Measurements from ENCODE around the gene ZNRF1.
"Not testable (repeated sequence)": the region's sequence is repeated elsewhere in the genome, so short reads cannot be mapped to it uniquely, and the experiment has no call there.

ZNRF1 gene

DNA sequence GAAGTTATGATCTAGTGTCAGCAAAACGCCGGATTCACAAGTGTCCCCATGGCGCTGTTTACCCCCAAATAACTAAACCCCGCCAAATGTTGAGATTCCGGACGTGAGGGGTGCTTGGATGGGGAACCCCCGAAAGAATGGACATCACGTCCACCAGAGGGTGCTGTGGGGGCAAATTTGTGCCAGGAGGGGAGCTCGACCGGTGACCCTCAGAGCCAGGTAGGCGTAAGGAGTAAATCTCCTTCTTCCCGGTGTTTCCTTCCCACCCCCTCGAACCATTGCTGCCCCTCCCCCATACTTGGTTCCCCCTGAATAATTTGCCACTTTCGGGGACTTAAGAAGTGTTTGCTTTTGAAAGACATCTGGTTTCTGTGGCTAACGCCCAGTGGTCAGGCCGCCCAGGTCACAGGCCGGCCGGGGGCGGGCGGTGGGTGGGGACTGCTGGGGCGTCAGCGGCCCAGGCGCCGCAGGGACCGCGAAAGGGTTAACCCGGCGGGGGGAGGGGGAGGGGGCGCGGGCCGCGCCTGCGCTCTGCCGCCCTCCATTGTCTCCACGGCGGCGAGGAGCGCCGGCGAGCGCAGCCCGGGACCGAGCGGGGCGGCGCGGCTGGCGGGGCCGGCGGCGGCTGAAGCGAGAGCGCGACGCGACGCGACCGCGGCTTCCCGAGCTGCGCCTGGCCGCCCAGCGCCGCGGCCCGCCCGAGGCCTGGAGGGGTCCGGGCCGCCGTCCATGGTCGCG is at the start of gene ZNRF1:
Gene ZNRF1 (plus strand): TSS at position 544 of the 738 bp plus-strand sequence. CDS start 648 bp downstream, outside the sequence.
- in situ Hi-C loops (cut with MboI; ENCODE audit: low sequenced_read_pairs) = no loop called here

DNA sequence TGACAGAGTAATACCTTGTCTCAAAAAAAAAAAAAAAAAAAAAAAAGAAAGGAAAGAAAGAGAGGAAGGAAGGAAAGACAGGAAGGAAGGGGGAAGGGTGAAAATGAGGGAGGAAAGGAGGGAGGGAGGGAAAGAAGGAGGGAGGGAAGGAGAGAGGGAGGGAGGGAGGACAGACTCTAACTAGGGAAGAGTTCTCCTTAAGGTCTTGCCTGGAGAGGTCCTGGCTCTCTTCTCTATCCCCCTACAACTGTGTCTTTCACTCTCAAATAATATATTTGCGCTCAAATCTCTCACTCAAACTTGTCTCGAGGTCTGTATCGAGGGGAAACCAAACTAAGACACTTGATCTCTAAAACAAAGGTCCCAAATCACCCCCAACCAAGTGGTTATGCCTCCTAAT is 49.5 kb upstream of the ZNRF1 start:
- in situ Hi-C loops (cut with MboI; ENCODE audit: low sequenced_read_pairs) = no loop called here

DNA sequence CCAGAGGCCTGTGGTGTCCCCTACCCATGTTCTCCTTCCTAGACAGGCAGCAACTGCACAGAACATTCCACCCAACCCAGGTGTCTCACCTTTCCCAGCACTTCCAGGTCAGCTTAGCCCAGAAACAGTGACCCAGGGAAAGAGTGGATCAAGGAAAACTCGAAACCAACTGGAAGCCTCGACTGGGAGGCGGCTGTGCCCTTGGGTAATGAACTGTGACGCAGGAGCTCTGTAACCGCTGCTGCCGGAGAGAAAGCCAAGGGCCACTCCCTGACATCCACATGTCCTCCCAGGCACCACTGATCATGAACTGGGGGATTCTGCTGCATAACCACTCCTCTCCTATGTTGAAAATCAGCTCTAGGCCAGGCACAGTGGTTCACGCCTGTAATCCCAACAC is 48.3 kb upstream of the ZNRF1 start:
- in situ Hi-C loops (cut with MboI; ENCODE audit: low sequenced_read_pairs) = no loop called here

DNA sequence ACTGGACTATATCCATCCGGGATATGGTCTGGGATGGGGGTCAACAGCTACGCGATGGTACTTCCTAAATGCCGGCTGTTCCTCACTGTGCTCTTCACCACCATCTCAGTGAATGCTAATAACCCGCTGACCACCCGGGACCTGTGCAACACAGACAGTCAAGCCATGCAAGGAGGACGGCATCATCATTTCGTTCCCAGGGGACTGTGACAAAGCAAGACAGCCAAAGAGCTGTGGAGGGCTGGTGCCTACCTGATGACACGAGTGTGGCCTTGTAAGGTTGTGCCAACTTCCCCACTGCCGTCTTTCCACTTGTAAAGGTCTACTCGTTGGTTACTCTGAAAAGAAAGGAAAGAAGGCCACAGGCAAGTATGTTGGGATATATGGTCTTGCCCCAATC is 47.6 kb upstream of the ZNRF1 start:
- in situ Hi-C loops (cut with MboI; ENCODE audit: low sequenced_read_pairs) = no loop called here

DNA sequence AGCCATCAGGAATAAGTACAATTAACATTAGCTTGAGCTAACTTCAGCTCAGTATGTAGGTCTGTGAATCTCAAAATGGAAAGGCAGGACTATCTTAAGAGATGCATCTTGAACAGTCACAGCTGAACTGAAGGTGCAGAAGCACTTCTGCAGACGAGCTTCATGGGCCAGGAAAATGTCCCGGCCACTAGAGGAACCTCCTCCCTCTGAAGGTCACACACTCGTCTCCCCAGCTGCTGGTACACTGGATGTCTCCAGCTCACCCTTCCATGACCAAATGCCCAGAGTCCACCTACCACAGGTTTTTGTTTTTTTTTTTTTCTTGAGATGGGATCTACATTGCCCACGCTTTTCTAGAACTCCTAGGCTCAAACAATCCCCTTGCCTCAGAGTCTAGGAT is 47.1 kb upstream of the ZNRF1 start:
- in situ Hi-C loops (cut with MboI; ENCODE audit: low sequenced_read_pairs) = no loop called here

DNA sequence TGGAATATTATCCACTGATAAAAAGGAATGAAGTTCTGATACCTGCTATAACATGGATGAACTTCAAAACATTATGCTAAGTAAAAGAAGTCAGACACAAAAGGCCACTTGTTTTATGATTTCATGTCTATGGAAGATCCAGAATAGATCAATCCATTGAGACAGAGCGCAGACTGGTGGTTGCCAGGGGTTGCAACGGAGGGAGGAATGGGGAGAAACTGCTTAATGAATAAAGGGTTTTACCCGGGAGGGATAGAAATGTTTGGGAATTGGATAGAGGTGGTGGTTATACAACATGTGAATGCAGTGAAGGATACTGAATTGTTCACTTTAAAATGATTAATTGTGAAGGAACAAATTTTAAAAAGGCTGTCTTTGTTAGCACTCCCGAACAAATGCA is 44.1 kb upstream of the ZNRF1 start:
- in situ Hi-C loops (cut with MboI; ENCODE audit: low sequenced_read_pairs) = no loop called here

DNA sequence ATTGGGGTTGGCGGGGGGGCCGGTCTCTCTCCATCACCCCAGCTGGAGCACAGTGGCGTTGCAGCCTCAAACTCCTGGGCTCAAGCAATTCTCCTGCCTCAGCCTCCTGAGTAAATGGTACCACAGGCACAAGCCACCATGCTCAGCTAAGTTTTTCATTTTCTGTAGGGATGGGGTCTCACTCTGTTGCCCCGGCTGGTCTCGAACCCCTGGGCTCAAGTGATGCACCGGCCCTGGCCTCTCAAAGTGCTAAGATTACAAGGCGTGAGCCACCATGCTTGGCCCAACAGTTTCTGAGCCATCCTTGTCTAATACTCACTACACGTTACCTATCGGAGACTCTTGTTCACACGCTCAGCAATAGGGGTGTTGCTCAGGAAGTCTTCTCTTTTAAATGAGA is 25.5 kb upstream of the ZNRF1 start:
- in situ Hi-C loops (cut with MboI; ENCODE audit: low sequenced_read_pairs) = no loop called here

DNA sequence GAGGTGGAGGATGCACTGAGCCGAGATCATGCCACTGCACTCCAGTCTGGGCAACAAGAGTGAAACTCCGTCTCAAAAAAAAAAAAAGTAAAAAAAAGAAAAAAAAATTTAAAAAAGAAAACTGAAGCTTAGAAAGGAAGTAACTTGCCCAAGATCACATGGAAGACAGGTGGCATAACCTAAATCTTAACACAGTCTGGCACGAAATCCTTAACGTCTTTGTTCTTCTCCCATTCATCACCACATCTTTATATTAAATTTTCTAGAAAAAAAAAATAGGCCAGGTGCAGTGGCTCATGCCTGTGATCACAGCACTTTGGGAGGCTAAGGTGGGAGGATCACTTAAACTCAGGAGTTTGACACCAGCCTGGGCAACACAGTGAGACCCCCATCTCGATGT is 23.2 kb upstream of the ZNRF1 start:
- in situ Hi-C loops (cut with MboI; ENCODE audit: low sequenced_read_pairs) = no loop called here

DNA sequence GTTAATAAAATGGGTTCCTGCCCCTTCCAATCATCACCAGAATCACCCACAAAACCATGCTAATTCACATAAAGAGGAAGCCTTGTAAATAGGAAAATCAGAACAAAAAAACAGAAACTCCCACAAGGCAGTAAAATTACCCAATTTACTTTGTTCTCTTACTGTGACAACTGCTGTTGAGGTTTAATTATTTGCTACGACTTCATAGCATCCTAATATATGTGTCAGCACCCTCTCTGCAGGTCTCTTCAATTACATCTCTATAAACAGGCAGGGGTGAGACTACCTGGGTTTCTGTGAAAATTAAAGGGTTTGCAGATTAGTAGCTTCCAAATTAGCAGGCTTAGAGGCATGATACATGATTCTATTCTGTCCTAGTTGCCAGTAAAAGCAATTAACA is 16.6 kb upstream of the ZNRF1 start:
- in situ Hi-C loops (cut with MboI; ENCODE audit: low sequenced_read_pairs) = no loop called here

DNA sequence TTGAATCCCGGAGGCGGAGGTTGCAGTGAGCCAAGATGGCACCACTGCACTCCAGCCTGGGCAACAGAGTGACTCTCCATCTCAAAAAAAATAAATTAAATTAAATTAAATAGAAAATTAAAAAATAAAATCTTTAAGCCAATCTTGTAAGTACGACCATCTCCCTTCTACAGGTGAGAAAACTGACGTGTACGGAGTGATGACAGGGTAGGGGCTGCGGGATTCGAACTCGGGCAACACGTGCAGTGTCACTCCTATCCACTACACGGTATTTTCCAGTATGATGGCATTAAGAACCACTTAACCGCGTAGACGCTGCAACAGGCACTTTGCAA is 14.7 kb upstream of the ZNRF1 start:
- in situ Hi-C loops (cut with MboI; ENCODE audit: low sequenced_read_pairs) = no loop called here

DNA sequence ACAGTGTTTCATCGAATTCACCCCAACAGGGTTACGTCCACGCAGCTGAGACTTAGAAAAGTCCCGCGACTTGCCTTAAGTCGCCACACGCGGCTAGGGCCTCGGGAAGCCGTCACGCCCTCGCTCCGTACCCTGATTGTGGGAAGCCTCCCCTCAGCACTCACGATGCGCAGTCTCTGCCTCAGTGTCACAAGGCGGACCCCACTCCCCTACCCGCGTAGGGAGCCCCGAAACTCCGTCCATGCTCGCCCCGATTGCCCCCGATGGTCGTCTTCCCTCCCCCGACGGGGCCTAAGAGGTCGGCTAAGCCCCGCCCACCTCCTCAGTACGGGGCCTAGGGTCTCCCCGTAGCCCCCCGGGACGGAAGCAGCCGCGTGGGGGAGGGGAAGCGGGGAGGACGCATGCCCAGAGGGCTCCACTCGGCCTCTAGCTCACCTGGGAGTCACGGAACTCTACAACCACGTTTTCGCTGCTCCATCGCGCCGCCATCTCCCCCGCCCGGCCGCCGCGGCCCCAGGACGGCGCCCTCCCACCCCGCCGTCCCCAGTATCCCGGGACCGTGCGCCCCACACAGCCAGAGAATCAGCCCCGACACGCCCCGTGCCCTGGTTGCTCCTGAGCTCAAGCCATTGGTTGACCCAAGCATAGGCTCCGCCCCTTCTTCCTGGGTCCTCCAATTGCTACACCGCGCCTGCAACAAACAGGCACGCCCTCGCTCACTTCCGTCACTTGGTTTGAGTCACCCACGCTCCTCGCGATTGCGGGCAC is 14.1 kb upstream of the ZNRF1 start, which contains the start of gene WDR59:
Gene WDR59 (minus strand): TSS at position 595 of the 768 bp plus-strand sequence. CDS start 106 bp downstream, at position 489.
- in situ Hi-C loops (cut with MboI; ENCODE audit: low sequenced_read_pairs) = no loop called here

DNA sequence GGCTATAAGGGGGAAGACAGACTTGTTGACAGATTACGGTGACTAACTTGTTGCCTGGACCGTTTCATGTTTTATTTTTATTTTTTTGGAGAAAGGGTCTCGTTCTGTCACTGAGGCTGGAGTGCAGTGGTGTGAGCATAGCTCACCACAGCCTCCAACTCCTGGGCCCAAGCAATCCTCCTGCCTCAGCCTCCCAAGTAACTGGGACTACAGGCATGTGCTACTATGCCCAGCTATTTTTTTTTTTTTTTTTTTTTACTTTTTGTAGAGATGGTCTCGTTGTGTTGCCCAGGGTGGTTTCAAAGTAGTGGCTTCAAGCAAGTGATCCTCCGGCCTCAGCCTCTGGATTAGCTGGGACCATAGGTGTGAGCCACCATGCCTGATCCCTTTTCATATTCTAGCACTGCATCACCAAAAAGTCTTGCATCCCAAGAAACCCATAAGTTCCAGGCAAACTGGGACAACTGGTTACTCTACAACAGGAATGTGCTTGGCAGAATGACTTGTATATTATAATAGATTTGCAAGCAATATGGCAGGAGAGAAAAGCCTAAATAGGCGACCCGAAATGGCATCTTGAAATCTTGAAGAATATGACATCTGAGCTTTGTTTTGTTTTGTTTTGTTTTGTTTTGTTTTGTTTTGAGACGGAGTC is 11.7 kb upstream of the ZNRF1 start:
- in situ Hi-C loops (cut with MboI; ENCODE audit: low sequenced_read_pairs) = no loop called here

DNA sequence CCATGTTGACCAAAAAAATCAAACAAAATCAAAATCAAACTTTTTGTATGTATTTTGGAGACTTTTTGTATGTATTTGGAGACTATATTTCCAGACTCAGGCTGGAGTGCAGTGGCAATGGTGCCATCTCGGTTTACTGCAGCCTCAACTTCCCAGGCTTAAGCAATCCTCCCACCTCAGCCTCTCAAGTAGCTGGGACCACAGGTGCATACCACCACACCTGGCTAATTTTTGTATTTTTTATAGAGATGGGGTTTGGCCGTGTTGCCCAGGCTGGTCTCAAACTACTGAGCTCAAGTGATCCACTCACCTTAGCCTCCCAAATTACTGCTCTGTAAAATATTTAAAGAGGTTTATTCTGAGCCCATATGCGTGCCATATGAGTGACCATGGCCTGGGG is 9.0 kb upstream of the ZNRF1 start:
- in situ Hi-C loops (cut with MboI; ENCODE audit: low sequenced_read_pairs) = not testable (repeated sequence)

DNA sequence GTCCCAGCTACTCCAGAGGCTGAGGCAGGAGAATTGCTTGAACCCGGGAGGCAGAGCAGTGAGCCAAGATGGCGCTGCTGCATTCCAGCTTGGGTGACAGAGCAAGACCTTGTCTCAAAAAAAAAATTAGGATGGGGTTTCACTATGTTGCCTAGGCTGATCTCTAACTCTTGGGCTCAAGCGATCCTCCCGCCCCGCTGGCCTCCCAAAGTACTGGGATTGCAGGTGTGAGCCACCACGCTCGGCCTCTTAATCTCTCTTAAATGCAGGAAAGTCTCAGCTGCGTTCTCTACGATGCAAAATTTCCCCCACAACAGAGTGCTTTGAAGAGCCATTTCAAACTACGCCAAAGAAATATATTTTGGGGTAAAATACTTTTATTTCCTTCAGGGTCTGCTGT is 8.0 kb upstream of the ZNRF1 start:
- in situ Hi-C loops (cut with MboI; ENCODE audit: low sequenced_read_pairs) = no loop called here

DNA sequence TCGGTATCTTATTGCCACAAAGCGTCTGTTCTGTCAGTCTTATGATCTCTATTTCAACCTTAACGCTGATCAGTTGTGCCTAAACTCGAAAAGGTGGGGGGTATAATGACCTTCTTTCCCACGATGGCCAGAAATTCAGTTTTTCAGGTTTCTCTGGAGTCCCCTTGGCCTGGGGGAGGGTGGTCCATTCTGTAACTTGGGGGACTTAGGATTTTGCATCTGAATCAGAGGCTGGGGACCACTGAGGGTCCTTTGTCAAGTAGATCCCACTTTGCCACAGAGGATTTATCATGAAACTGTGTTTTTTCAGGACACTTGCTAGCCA is 7.6 kb upstream of the ZNRF1 start:
- in situ Hi-C loops (cut with MboI; ENCODE audit: low sequenced_read_pairs) = no loop called here

DNA sequence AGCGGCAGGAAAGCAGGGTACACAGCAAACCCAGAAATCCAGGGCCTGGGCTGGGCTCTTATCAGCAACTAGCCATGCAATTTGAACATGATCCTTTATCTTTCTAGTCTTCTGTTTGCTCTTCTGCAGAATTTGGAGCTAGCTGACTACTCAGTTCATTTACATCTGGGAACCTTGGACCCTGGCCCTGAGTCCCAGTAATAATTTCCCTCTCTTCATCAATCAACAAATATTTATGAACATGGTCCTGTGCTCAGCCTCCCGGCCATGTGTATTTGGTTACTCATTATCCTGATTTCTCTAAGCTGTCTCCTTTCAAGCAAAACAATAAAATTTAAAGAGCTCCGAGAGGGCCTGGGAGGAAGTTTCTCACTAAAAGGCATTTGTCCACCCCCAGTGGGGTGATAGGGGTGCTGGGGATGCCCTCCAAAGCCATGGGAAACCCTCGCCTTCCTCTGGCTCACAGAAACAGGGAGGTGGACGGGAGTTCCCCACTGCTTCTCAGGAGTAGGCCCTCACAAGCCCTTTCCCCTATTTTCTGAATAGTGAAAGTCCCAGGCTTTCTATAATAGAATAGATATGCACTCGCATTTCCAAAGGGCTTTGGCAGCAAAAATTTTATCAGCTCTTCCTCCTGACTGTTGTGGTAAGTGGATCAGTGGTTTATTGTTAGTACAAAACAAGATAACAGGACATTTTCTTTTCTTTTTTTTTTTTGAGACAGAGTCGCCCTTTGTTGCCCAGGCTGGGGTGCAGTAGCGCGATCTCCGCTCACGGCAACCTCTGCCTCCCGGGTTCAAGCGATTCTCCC is 7.0 kb upstream of the ZNRF1 start:
- in situ Hi-C loops (cut with MboI; ENCODE audit: low sequenced_read_pairs) = no loop called here

DNA sequence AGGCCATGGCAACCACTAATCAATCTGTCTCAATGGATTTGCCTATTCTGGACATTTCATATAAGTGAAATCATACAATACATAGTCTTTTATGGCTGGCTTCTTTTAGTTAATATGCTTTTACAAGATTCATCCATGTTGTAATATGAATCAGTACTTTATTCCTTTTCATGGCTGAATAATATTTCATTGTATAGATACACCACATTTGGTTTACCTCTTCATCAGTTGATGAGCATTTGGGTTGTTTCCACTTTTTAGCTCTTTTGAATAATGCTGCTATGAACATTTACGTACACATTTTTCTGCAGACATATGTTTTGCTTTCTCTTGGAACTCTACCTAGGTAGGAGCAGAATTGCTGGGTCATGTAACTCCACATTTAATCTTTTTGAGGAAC is 2.8 kb upstream of the ZNRF1 start:
- in situ Hi-C loops (cut with MboI; ENCODE audit: low sequenced_read_pairs) = no loop called here

DNA sequence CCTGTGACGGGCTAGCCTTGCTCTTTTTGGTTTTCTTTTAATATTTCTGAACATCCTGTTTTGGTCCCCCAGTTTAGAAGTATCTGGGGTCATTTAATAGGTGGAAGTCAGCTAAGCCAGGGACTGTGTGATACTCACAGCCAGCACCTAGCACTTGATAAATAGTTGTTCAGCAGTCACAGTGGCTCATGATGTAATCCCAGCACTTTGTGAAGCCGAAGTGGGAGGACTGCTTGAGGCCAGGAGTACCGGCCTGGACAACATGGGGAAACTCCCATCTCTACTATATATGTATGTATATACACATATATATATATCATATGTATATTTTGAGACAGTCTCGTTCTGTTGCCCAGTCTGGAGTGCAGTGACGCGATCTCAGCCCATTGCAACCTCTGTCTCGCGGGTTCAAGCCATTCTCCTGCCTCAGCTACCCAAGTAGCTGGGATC is 1.8 kb upstream of the ZNRF1 start:
- in situ Hi-C loops (cut with MboI; ENCODE audit: low sequenced_read_pairs) = no loop called here

DNA sequence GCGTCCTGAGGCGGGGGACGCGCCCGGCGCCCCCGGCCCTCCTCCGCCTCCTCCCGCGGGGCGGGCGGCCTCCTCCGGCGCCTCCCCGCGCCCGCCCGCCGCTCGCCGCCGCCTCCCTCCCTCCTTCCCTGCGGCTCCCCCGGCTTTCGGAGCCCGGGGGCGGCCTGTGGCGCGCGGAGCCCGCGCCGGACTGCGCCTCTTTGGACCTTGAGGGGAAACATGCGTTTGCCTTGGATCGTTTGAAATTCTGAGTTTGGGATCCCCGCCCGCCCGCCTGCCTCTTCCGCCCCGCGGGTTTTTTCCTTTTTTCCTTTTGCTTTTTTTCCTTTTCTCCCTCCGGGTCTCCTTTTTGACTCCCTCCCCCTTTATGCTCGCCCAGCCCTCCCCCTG is 390 bp downstream of the ZNRF1 start:
- in situ Hi-C loops (cut with MboI; ENCODE audit: low sequenced_read_pairs) = no loop called here

DNA sequence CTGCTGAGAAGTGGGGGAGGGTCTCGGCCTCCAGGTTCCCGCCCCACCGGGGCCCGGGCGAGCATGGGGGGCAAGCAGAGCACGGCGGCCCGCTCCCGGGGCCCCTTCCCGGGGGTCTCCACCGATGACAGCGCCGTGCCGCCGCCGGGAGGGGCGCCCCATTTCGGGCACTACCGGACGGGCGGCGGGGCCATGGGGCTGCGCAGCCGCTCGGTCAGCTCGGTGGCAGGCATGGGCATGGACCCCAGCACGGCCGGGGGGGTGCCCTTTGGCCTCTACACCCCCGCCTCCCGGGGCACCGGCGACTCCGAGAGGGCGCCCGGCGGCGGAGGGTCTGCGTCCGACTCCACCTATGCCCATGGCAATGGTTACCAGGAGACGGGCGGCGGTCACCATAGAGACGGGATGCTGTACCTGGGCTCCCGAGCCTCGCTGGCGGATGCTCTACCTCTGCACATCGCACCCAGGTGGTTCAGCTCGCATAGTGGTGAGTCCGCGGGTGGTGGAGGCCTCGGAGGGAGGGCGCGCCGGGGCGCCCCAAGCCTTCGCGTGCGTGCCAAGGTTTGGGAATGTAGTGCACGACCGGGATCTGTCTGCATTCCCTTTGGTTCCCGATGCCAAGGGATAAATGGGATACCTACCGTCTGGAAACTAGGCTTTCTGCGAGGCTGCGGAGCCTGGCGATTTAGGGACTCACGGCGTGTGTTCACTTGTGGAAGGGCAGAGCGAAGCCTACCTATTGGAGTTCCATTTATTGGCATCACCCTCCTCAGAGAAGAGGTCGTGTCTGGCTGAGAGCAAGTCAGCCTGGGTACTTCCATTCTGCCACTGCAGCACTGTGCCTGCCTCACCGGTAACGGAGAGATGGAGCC is 1.0 kb downstream of the ZNRF1 start:
- in situ Hi-C loops (cut with MboI; ENCODE audit: low sequenced_read_pairs) = no loop called here
